Endothelial cell of umbilical vein (primary cell): Measurements from ENCODE around the gene DPPA2. TPM values are rescaled to one million over a fixed set of nuclear protein-coding genes. Genes with fewer than 3 reads are reported as not detected.

Experiments
- BruUV-seq: library from RNA; stranded (reverse); fragments of 400-500 nt; replicated peaks from 2 replicates; lab custom pipeline; 2021; lab: Mats Ljungman, UMichigan
- CTCF ChIA-PET: fragments of 300-600, 350-600 bp; sonication (Branson Sonifier 250); formaldehyde crosslinking; loops from one replicate; lab custom pipeline; 2021; ENCODE audit warnings: antibody characterized with exemption, inconsistent platforms; lab: Charles Lee
- POLR2A ChIA-PET: fragments of 300-600, 350-600 bp; sonication (Branson Sonifier 250); formaldehyde crosslinking; loops from one replicate; lab custom pipeline; 2021; ENCODE audit warnings: antibody characterized with exemption, inconsistent platforms; lab: Charles Lee
- DNase-seq: peaks from one replicate; pipeline ENCODE4 v3.0.0-alpha.2; 2011; ENCODE audit warnings: low read depth, low spot score
- FAIRE-seq: peaks from 2 replicates; lab custom pipeline; 2011; peaks lifted over from hg19 to GRCh38; lab: Jason Lieb, UNC
- H2AFZ ChIP-seq: 2 replicates; pipeline ENCODE4 v1.6.0; 2012; ENCODE audit warnings: low read depth, low read length, control low read depth, inconsistent platforms
- H3K27ac ChIP-seq: 2 replicates; pipeline ENCODE4 v1.5.1; 2011; ENCODE audit warnings: low read depth, mild to moderate bottlenecking, control low read depth, low read length, moderate library complexity; ENCODE audit not compliant: insufficient read depth
- H3K27me3 ChIP-seq, 2 experiments: 2 replicates each; pipeline versions ENCODE4 v1.6.0 to v1.6.1; 2011; ENCODE audit warnings: low read length in 2 of 2, mixed read lengths in 1 of 2; ENCODE audit not compliant: control insufficient read depth in 2 of 2, insufficient read depth in 2 of 2
- H3K36me3 ChIP-seq, 2 experiments: 2 replicates in 1 of 2; 3 replicates in 1 of 2; pipeline ENCODE4 v1.5.1; 2011; ENCODE audit warnings: low read length in 2 of 2, mild to moderate bottlenecking in 1 of 2, moderate library complexity in 1 of 2; ENCODE audit not compliant: control insufficient read depth in 2 of 2, insufficient read depth in 2 of 2; ENCODE audit errors: extremely low read depth in 1 of 2
- H3K4me1 ChIP-seq: 3 replicates; pipeline ENCODE4 v1.5.1; 2011; ENCODE audit warnings: mild to moderate bottlenecking, low read length; ENCODE audit not compliant: control insufficient read depth, insufficient read depth; ENCODE audit errors: extremely low read depth
- H3K4me2 ChIP-seq: 2 replicates; pipeline ENCODE4 v1.6.1; 2011; ENCODE audit warnings: low read length, control low read depth, mixed read lengths; ENCODE audit not compliant: insufficient read depth
- H3K4me3 ChIP-seq, 3 experiments: fragments of 200-600 bp in 1 of 3; sonication (generic), shearing (Covaris generic) in 1 of 3; replicated peaks in 1 of 3; 2 replicates each; pipeline ENCODE4 v1.5.1; 2011 to 2016; ENCODE audit warnings: control low read depth in 3 of 3, low read length in 3 of 3, mild to moderate bottlenecking in 2 of 3, inconsistent platforms in 1 of 3, low read depth in 1 of 3, moderate library complexity in 1 of 3; ENCODE audit not compliant: insufficient read depth in 1 of 3
- H3K79me2 ChIP-seq: 2 replicates; pipeline ENCODE4 v1.6.0; 2012; ENCODE audit warnings: low read length, inconsistent platforms; ENCODE audit not compliant: control insufficient read depth, insufficient read depth
- H3K9ac ChIP-seq: replicated peaks from 2 replicates; pipeline ENCODE3; 2011; ENCODE audit warnings: low read length, control low read depth; ENCODE audit not compliant: insufficient read depth; ENCODE audit errors: extremely low read depth
- H3K9me1 ChIP-seq: replicated peaks from 3 replicates; pipeline ENCODE4 v1.6.0; 2011; ENCODE audit warnings: mild to moderate bottlenecking, low read length; ENCODE audit not compliant: control insufficient read depth, insufficient read depth; ENCODE audit errors: extremely low read depth
- H3K9me3 ChIP-seq: replicated peaks from 2 replicates; pipeline ENCODE4 v1.5.1; 2012; ENCODE audit warnings: low read length, inconsistent platforms; ENCODE audit not compliant: control insufficient read depth, insufficient read depth
- H4K20me1 ChIP-seq: replicated peaks from 2 replicates; pipeline ENCODE3; 2011; ENCODE audit warnings: mild to moderate bottlenecking, low read length; ENCODE audit not compliant: control insufficient read depth, insufficient read depth; ENCODE audit errors: extremely low read depth
- EZH2 ChIP-seq: IDR thresholded peaks from 2 replicates; pipeline ENCODE4 v1.6.1; 2012; ENCODE audit warnings: borderline replicate concordance, low read depth, mild to moderate bottlenecking, moderate library complexity, low read length, inconsistent platforms; ENCODE audit not compliant: severe bottlenecking
- FOS ChIP-seq: IDR thresholded peaks from 2 replicates; pipeline ENCODE4 v1.6.1; 2011; ENCODE audit warnings: mild to moderate bottlenecking, low read length, moderate library complexity, borderline replicate concordance; ENCODE audit not compliant: insufficient read depth
- GATA2 ChIP-seq: IDR thresholded peaks from 2 replicates; pipeline ENCODE4 v1.7.0; 2011; ENCODE audit warnings: low read depth, mild to moderate bottlenecking, moderate library complexity, mixed read lengths, low read length; ENCODE audit not compliant: insufficient read length, insufficient read depth
- JUN ChIP-seq: IDR thresholded peaks from 2 replicates; pipeline ENCODE4 v1.6.1; 2011; ENCODE audit warnings: borderline replicate concordance, low read depth; ENCODE audit not compliant: insufficient read length, insufficient read depth
- MYC ChIP-seq: IDR thresholded peaks from one replicate; pipeline ENCODE4 v1.6.1; 2011; ENCODE audit warnings: mild to moderate bottlenecking, low read depth, low read length
- POLR2A ChIP-seq: IDR thresholded peaks from 2 replicates; pipeline ENCODE4 v1.6.1; 2012; ENCODE audit warnings: low read depth, mild to moderate bottlenecking, control low read depth, low read length
- POLR2AphosphoS5 ChIP-seq: IDR thresholded peaks from 2 replicates; pipeline ENCODE4 v1.6.1; 2012; ENCODE audit warnings: low read depth, mild to moderate bottlenecking, control low read depth, low read length, moderate library complexity; ENCODE audit not compliant: insufficient read depth
- dilution Hi-C: fragments of 300-500 bp; cut with MboI; formaldehyde crosslinking; loops from one replicate; pipeline ENCODE4 v1.15.0; 2019; ENCODE audit warnings: low sequenced_read_pairs; ENCODE audit not compliant: extremely low pct_ligation_motif_present
- intact Hi-C: fragments of 100-400 bp; cut with micrococcal nuclease; formaldehyde crosslinking; loops from one replicate; pipeline ENCODE4 v1.10.0; 2022
- polyA plus RNA-seq, 4 experiments: library from polyadenylated mRNA; depleted of rRNA in 3 of 4; stranded (reverse) in 3 of 4; unstranded in 1 of 4; fragments of >200 nt; gene quantifications; 2 replicates each; pipeline versions ENCODE4 v1.2.1 to v1.2.3, GENCODE V29; 2011 to 2012; ENCODE audit warnings: missing spikeins in 1 of 4
- total RNA-seq: library from RNA; stranded (reverse); gene quantifications from 2 replicates; pipeline ENCODE4 v1.2.3, GENCODE V29; 2021
- TF ChIP-seq, protein P1 (sequence below), 2 donors: IDR thresholded peaks; 1 replicate in 1 of 2; 2 replicates in 1 of 2; pipeline ENCODE4 v1.5.1; 2011; ENCODE audit warnings: low read length in 2 of 2, mild to moderate bottlenecking in 2 of 2, moderate library complexity in 2 of 2, control low read depth in 1 of 2, inconsistent platforms in 1 of 2, low read depth in 1 of 2; ENCODE audit not compliant: insufficient read depth in 1 of 2; ENCODE audit errors: extremely low read depth in 1 of 2
- TF ChIP-seq, protein P2 (sequence below): IDR thresholded peaks from 2 replicates; pipeline ENCODE4 v1.6.1; 2011; ENCODE audit not compliant: insufficient read depth, insufficient read length

Gene DPPA2
- total and polyA plus RNA-seq, 2 donors (not counting 3 experiments of a cell fraction or from before 2014, with no cell fraction given): not detected

DNA sequence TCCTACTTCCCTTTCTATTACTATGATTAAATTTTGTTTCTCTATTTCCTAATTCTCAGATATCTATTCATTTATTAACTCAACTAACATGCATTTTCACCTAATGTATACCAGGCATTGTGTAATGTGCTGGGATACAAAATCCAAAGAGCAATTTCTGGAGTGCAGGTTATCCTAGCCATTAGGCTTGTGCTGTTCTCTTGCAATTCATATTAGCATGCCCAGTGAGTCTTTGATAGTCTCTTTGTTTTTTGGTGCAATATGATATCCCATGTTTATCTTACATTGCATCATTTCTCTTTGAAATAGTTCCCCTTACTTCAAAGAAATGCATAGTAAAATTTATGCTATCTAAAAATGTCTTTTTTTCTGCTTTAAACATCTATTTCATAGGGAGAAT is 34.9 kb upstream of the DPPA2 start:
- POLR2A ChIA-PET: no interaction called here
- TF ChIP-seq POLR2AphosphoS5: no peak
- TF ChIP-seq, protein P1, sequence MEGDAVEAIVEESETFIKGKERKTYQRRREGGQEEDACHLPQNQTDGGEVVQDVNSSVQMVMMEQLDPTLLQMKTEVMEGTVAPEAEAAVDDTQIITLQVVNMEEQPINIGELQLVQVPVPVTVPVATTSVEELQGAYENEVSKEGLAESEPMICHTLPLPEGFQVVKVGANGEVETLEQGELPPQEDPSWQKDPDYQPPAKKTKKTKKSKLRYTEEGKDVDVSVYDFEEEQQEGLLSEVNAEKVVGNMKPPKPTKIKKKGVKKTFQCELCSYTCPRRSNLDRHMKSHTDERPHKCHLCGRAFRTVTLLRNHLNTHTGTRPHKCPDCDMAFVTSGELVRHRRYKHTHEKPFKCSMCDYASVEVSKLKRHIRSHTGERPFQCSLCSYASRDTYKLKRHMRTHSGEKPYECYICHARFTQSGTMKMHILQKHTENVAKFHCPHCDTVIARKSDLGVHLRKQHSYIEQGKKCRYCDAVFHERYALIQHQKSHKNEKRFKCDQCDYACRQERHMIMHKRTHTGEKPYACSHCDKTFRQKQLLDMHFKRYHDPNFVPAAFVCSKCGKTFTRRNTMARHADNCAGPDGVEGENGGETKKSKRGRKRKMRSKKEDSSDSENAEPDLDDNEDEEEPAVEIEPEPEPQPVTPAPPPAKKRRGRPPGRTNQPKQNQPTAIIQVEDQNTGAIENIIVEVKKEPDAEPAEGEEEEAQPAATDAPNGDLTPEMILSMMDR (IDR thresholded peaks at IDR 0.05; ENCODE audit: extremely low read depth in 1 of 2, insufficient read depth in 1 of 2, low read depth in 1 of 2, low read length in 2 of 2): no peak
- TF ChIP-seq FOS: no peak
- TF ChIP-seq POLR2A: no peak
- TF ChIP-seq EZH2: no peak
- TF ChIP-seq, protein P2, sequence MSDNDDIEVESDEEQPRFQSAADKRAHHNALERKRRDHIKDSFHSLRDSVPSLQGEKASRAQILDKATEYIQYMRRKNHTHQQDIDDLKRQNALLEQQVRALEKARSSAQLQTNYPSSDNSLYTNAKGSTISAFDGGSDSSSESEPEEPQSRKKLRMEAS: no peak
- TF ChIP-seq JUN: no peak
- no peak for TF ChIP-seq MYC
- TF ChIP-seq GATA2: no peak
- H2AFZ ChIP-seq: no peak overlapping the region
- no peak overlapping the region for H3K9ac ChIP-seq
- dilution Hi-C loops (no loop called here), intact Hi-C loops (no loop called here)
- no peaks in the 10 kb centered on the region for H3K9me3 ChIP-seq
- no peaks in the 10 kb centered on the region for H3K36me3 ChIP-seq
- H3K4me3 ChIP-seq: no peak overlapping the region
- FAIRE-seq (no peak), DNase-seq (no peak)
- no peaks in the 10 kb centered on the region for H3K79me2 ChIP-seq
- no peaks in the 10 kb centered on the region for H4K20me1 ChIP-seq
- CTCF ChIA-PET: no interaction called here
- H3K4me2 ChIP-seq: no peak overlapping the region
- no peaks in the 10 kb centered on the region for H3K9me1 ChIP-seq
- no peaks in the 10 kb centered on the region for H3K27me3 ChIP-seq
- BruUV-seq: no TSS peak
- no peaks in the 10 kb centered on the region for H3K4me1 ChIP-seq
- no peak overlapping the region for H3K27ac ChIP-seq
